H1 (cell line): ENCODE results near the gene NFIC. TPM values are rescaled to one million over a fixed set of nuclear protein-coding genes. Genes with fewer than 3 reads are reported as not detected.

Experiments
- CTCF ChIA-PET: fragments of 300-600 bp; sonication (Branson Sonifier 250); formaldehyde crosslinking; loops from one replicate; lab custom pipeline; 2021; ENCODE audit not compliant: partially characterized antibody; lab: Charles Lee
- POLR2A ChIA-PET: fragments of 300-600 bp; sonication (Branson Sonifier 250); formaldehyde crosslinking; loops from one replicate; lab custom pipeline; 2021; ENCODE audit warnings: inconsistent platforms; ENCODE audit not compliant: partially characterized antibody; lab: Charles Lee
- DNase-seq, 2 experiments: peaks; one replicate each; pipeline versions ENCODE4 v3.0.0 to v3.0.0-alpha.2; 2010 to 2022; ENCODE audit warnings: low spot score in 2 of 2, low read depth in 1 of 2, mixed read lengths in 1 of 2
- FAIRE-seq: peaks from 2 replicates; lab custom pipeline; 2011; peaks lifted over from hg19 to GRCh38; lab: Jason Lieb, UNC
- H2AFZ ChIP-seq: 2 replicates; pipeline ENCODE4 v1.8.1; 2012; ENCODE audit warnings: low read length, inconsistent platforms
- H2AK5ac ChIP-seq: 2 replicates; pipeline ENCODE4 v1.6.1; 2013; ENCODE audit warnings: low read depth, low read length
- H2BK120ac ChIP-seq: replicated peaks from 2 replicates; pipeline ENCODE3; 2013; ENCODE audit warnings: low read depth, low read length, inconsistent platforms
- H2BK12ac ChIP-seq: 2 replicates; pipeline ENCODE4 v1.6.1; 2013; ENCODE audit warnings: low read depth, low read length
- H2BK15ac ChIP-seq: 2 replicates; pipeline ENCODE4 v1.6.1; 2013; ENCODE audit warnings: low read length
- H2BK20ac ChIP-seq: 2 replicates; pipeline ENCODE4 v1.6.1; 2013; ENCODE audit warnings: low read length
- H2BK5ac ChIP-seq: 2 replicates; pipeline ENCODE4 v1.6.1; 2013; ENCODE audit warnings: low read depth, low read length
- H3K14ac ChIP-seq: 2 replicates; pipeline ENCODE4 v1.6.1; 2013; ENCODE audit warnings: inconsistent platforms; ENCODE audit not compliant: insufficient read length
- H3K18ac ChIP-seq: 2 replicates; pipeline ENCODE4 v1.6.1; 2013; ENCODE audit warnings: low read length; ENCODE audit errors: extremely low read depth
- H3K23ac ChIP-seq: 2 replicates; pipeline ENCODE4 v1.6.1; 2013; ENCODE audit warnings: inconsistent platforms; ENCODE audit not compliant: insufficient read length
- H3K23me2 ChIP-seq: 2 replicates; pipeline ENCODE4 v1.6.1; 2013; ENCODE audit warnings: low read depth, low read length
- H3K27ac ChIP-seq: 2 replicates; pipeline ENCODE4 v1.6.1; 2011; ENCODE audit warnings: low read depth, low read length, inconsistent platforms
- H3K27me3 ChIP-seq, 4 experiments: replicated peaks in 1 of 4; 1 replicate in 1 of 4; 2 replicates in 3 of 4; pipeline versions ENCODE4 v1.6.1 to v1.8.1; 2011 to 2013; ENCODE audit warnings: low read length in 3 of 4, mild to moderate bottlenecking in 3 of 4, inconsistent platforms in 2 of 4, mixed read lengths in 2 of 4, moderate library complexity in 1 of 4; ENCODE audit not compliant: control insufficient read depth in 3 of 4, insufficient read depth in 3 of 4; ENCODE audit errors: extremely low read depth in 1 of 4
- H3K36me3 ChIP-seq, 4 experiments: 2 replicates each; pipeline versions ENCODE4 v1.6.1 to v1.8.1; 2011 to 2013; ENCODE audit warnings: mild to moderate bottlenecking in 4 of 4, low read length in 3 of 4, moderate library complexity in 2 of 4, control low read depth in 1 of 4, inconsistent platforms in 1 of 4; ENCODE audit not compliant: insufficient read depth in 4 of 4, control insufficient read depth in 2 of 4
- H3K4ac ChIP-seq: replicated peaks from 2 replicates; pipeline ENCODE3; 2013; ENCODE audit warnings: low read length, low read depth, mixed read lengths, inconsistent platforms; ENCODE audit not compliant: insufficient read length
- H3K4me1 ChIP-seq, 4 experiments: replicated peaks in 1 of 4; 1 replicate in 1 of 4; 2 replicates in 3 of 4; pipeline versions ENCODE4 v1.6.1 to v1.8.1; 2011 to 2013; ENCODE audit warnings: low read length in 3 of 4, inconsistent platforms in 2 of 4, mixed read lengths in 1 of 4; ENCODE audit not compliant: insufficient read depth in 4 of 4, control insufficient read depth in 3 of 4
- H3K4me2 ChIP-seq, 2 experiments: 2 replicates each; pipeline versions ENCODE4 v1.6.1 to v1.8.1; 2011 to 2013; ENCODE audit warnings: low read depth in 2 of 2, low read length in 2 of 2, control low read depth in 1 of 2, inconsistent platforms in 1 of 2, mild to moderate bottlenecking in 1 of 2; ENCODE audit not compliant: insufficient read depth in 1 of 2
- H3K4me3 ChIP-seq, 4 experiments: fragments of 200-600, 300-600 bp in 1 of 4; sonication (generic), shearing (Covaris generic), sonication (Bioruptor Twin) in 1 of 4; 2 replicates each; pipeline versions ENCODE4 v1.5.1 to v1.8.1; 2011 to 2016; ENCODE audit warnings: low read length in 4 of 4, low read depth in 3 of 4, control low read depth in 2 of 4, inconsistent platforms in 2 of 4, mild to moderate bottlenecking in 2 of 4, mixed read lengths in 1 of 4, moderate library complexity in 1 of 4; ENCODE audit not compliant: insufficient read depth in 2 of 4; ENCODE audit errors: extremely low read depth in 1 of 4
- H3K56ac ChIP-seq: replicated peaks from 2 replicates; pipeline ENCODE3; 2013; ENCODE audit warnings: low read depth, mild to moderate bottlenecking, mixed read lengths, low read length, inconsistent platforms; ENCODE audit not compliant: insufficient read length
- H3K79me1 ChIP-seq: 2 replicates; pipeline ENCODE4 v1.6.1; 2013; ENCODE audit warnings: low read depth, low read length, control low read depth
- H3K79me2 ChIP-seq, 2 experiments: 2 replicates each; pipeline versions ENCODE4 v1.6.1 to v1.8.1; 2012 to 2013; ENCODE audit warnings: low read length in 2 of 2, mild to moderate bottlenecking in 2 of 2, inconsistent platforms in 1 of 2; ENCODE audit not compliant: insufficient read depth in 2 of 2, control insufficient read depth in 1 of 2
- H3K9ac ChIP-seq, 4 experiments: replicated peaks in 1 of 4; 1 replicate in 1 of 4; 2 replicates in 3 of 4; pipeline versions ENCODE4 v1.6.1 to v1.8.1; 2011 to 2013; ENCODE audit warnings: low read depth in 3 of 4, low read length in 3 of 4, control low read depth in 2 of 4, mild to moderate bottlenecking in 2 of 4, moderate library complexity in 2 of 4, inconsistent platforms in 1 of 4; ENCODE audit errors: extremely low read depth in 1 of 4
- H3K9me3 ChIP-seq, 2 experiments: 2 replicates each; pipeline versions ENCODE4 v1.6.1 to v1.8.1; 2012 to 2013; ENCODE audit warnings: mild to moderate bottlenecking in 2 of 2, moderate library complexity in 2 of 2, control low read depth in 1 of 2, inconsistent platforms in 1 of 2, low read depth in 1 of 2, low read length in 1 of 2, mixed read lengths in 1 of 2; ENCODE audit not compliant: insufficient read depth in 2 of 2
- H4K20me1 ChIP-seq, 2 experiments: replicated peaks in 1 of 2; 2 replicates each; pipeline versions ENCODE3 to v1.8.1; 2011 to 2013; ENCODE audit warnings: inconsistent platforms in 2 of 2, low read length in 2 of 2, mild to moderate bottlenecking in 1 of 2; ENCODE audit not compliant: insufficient read depth in 2 of 2, control insufficient read depth in 1 of 2
- H4K5ac ChIP-seq: 2 replicates; pipeline ENCODE4 v1.6.1; 2013; ENCODE audit warnings: low read length, low read depth, mixed read lengths, inconsistent platforms; ENCODE audit not compliant: insufficient read length
- H4K8ac ChIP-seq: 2 replicates; pipeline ENCODE4 v1.8.0; 2013; ENCODE audit warnings: mild to moderate bottlenecking, moderate library complexity, low read length, inconsistent platforms; ENCODE audit not compliant: insufficient read depth; ENCODE audit errors: extremely low read depth
- H4K91ac ChIP-seq: replicated peaks from 2 replicates; pipeline ENCODE3; 2013; ENCODE audit warnings: low read length, mixed read lengths, inconsistent platforms; ENCODE audit not compliant: insufficient read length
- WGBS, 2 experiments: shearing (Covaris generic) in 1 of 2; methylation state at CpG; one replicate each; pipeline versions ENCODE4 v1.1.6 to v1.1.7; 2013 to 2015; ENCODE audit warnings: low lambda C conversion rate in 2 of 2, mixed read lengths in 2 of 2, inconsistent platforms in 1 of 2, low coverage in 1 of 2, missing lambda C conversion rate in 1 of 2; ENCODE audit not compliant: insufficient replicate concordance in 2 of 2, insufficient coverage in 1 of 2, insufficient read length in 1 of 2; ENCODE audit errors: extremely low coverage in 1 of 2, missing lambda C conversion rate in 1 of 2; 5-methylcytosine and 5-hydroxymethylcytosine counted together
- polyA plus RNA-seq, 7 experiments: library from polyadenylated mRNA; depleted of rRNA in 3 of 7; stranded (reverse) in 5 of 7; unstranded in 2 of 7; fragments of >200 nt in 5 of 7; fragments of 200-250 nt in 2 of 7; gene quantifications; 1 replicate in 5 of 7; 2 replicates in 1 of 7; 4 replicates in 1 of 7; pipeline versions ENCODE4 v1.2.1 to v1.2.3, GENCODE V29; 2011 to 2013; ENCODE audit warnings: missing spikeins in 2 of 7, mixed read lengths in 2 of 7
- total RNA-seq: library from RNA; stranded (reverse); fragmentation: NEBNext Ultra II Directional; extraction: Animal tissue kit (Norgen Biotek cat#: 25700); gene quantifications from 2 replicates; pipeline ENCODE4 v1.2.1, GENCODE V29; 2021

NFIC gene
- total and polyA plus RNA-seq, 2 of the 8 experiments (the other 6 are each of a cell fraction or from before 2014, with no cell fraction given) = 0.56 to 3.2 TPM

- CTCF ChIA-PET = no interaction called here
- H4K20me1 ChIP-seq = peaks cover 3 to 7% of the 10 kb centered on the region in 2 experiments
- H2BK20ac ChIP-seq = no peak overlapping the region
- no peak overlapping the region for H2BK5ac ChIP-seq
- peaks cover 4% of the 10 kb centered on the region; the same call in 1 of the 2 replicates for H3K23me2 ChIP-seq
- no peak for FAIRE-seq
- no peak overlapping the region for H3K4me2 ChIP-seq
- no peak overlapping the region for H2AFZ ChIP-seq
- H3K4ac ChIP-seq = no peak overlapping the region
- no peaks in the 10 kb centered on the region for H3K79me1 ChIP-seq
- peaks cover 0 to 24% (median 9%) of the 10 kb centered on the region in 4 experiments; a peak in 6 of 7 replicates for H3K4me1 ChIP-seq
- no peak overlapping the region for H4K8ac ChIP-seq
- no peak overlapping the region for H2BK12ac ChIP-seq
- no peak overlapping the region for H4K91ac ChIP-seq
- no peak overlapping the region for H3K14ac ChIP-seq
- WGBS, 2 experiments = 87% methylated on average over 7 of the region's 7 CpGs; no CpG with 5 or more reads in 1 of the 2 experiments
- H3K27ac ChIP-seq = no peak overlapping the region
- H2BK120ac ChIP-seq = no peak overlapping the region
- no peaks in the 10 kb centered on the region for H3K36me3 ChIP-seq
- H3K9ac ChIP-seq = no peak overlapping the region
- no peak for DNase-seq
- no peaks in the 10 kb centered on the region for H3K79me2 ChIP-seq
- H3K27me3 ChIP-seq = peaks cover 6 to 30% (median 24%) of the 10 kb centered on the region in 4 experiments
- H2BK15ac ChIP-seq = no peak overlapping the region
- no peak overlapping the region for H4K5ac ChIP-seq
- H3K18ac ChIP-seq = no peak overlapping the region
- H3K4me3 ChIP-seq = no peak overlapping the region
- H3K56ac ChIP-seq = no peak overlapping the region
- POLR2A ChIA-PET = no interaction called here
- H3K9me3 ChIP-seq = no peaks in the 10 kb centered on the region
- H3K23ac ChIP-seq = no peak overlapping the region
- no peak overlapping the region for H2AK5ac ChIP-seq
Observed at GRCh38 chr19:3455393-3455955, 89.1 kb downstream of the NFIC start.
